H9 (cell line): ENCODE data around the gene WHAMM. TPM values are rescaled to one million over a fixed set of nuclear protein-coding genes. Genes with fewer than 3 reads are reported as not detected.

Source experiments
- DNase-seq: peaks from one replicate; pipeline ENCODE4 v3.0.0-alpha.2; 2017
- H2AFZ ChIP-seq: one replicate; pipeline ENCODE4 v1.6.1; 2013; ENCODE audit warnings: mild to moderate bottlenecking, low read length, control low read depth, moderate library complexity
- H2AK5ac ChIP-seq: 2 replicates; pipeline ENCODE4 v1.6.1; 2013; ENCODE audit warnings: low read length, control low read depth, mixed read lengths; ENCODE audit not compliant: insufficient read length
- H2BK120ac ChIP-seq: one replicate; pipeline ENCODE4 v1.6.1; 2013; ENCODE audit warnings: low read depth, mild to moderate bottlenecking, low read length, control low read depth, inconsistent platforms; ENCODE audit not compliant: poor library complexity, severe bottlenecking
- H2BK12ac ChIP-seq: 2 replicates; pipeline ENCODE4 v1.6.1; 2013; ENCODE audit warnings: low read length, control low read depth, mixed read lengths, low read depth; ENCODE audit not compliant: insufficient read length
- H2BK15ac ChIP-seq: 2 replicates; pipeline ENCODE4 v1.6.1; 2013; ENCODE audit warnings: low read depth, low read length, control low read depth
- H2BK20ac ChIP-seq: one replicate; pipeline ENCODE4 v1.6.1; 2013; ENCODE audit warnings: low read depth, mild to moderate bottlenecking, low read length, control low read depth, inconsistent platforms; ENCODE audit not compliant: poor library complexity, severe bottlenecking
- H2BK5ac ChIP-seq: 2 replicates; pipeline ENCODE4 v1.6.1; 2013; ENCODE audit warnings: low read length, control low read depth, mixed read lengths; ENCODE audit not compliant: insufficient read length
- H3K14ac ChIP-seq: 2 replicates; pipeline ENCODE4 v1.6.1; 2013; ENCODE audit warnings: low read length, control low read depth; ENCODE audit not compliant: insufficient read depth
- H3K18ac ChIP-seq: 2 replicates; pipeline ENCODE4 v1.6.1; 2013; ENCODE audit warnings: low read depth, mild to moderate bottlenecking, mixed read lengths, low read length, control low read depth; ENCODE audit not compliant: insufficient read length
- H3K23ac ChIP-seq: 2 replicates; pipeline ENCODE4 v1.6.1; 2013; ENCODE audit warnings: low read length, control low read depth, mixed read lengths, low read depth; ENCODE audit not compliant: insufficient read length
- H3K23me2 ChIP-seq: 2 replicates; pipeline ENCODE4 v1.6.1; 2013; ENCODE audit warnings: low read depth, mild to moderate bottlenecking, mixed read lengths, low read length, control low read depth; ENCODE audit not compliant: insufficient read length, poor library complexity, severe bottlenecking
- H3K27ac ChIP-seq: 2 replicates; pipeline ENCODE4 v1.5.1; 2013; ENCODE audit warnings: low read length, control low read depth, mixed read lengths, low read depth; ENCODE audit not compliant: insufficient read length
- H3K27me3 ChIP-seq: 2 replicates; pipeline ENCODE4 v1.6.1; 2013; ENCODE audit warnings: low read length, control low read depth, inconsistent platforms; ENCODE audit not compliant: insufficient read depth
- H3K4ac ChIP-seq: 2 replicates; pipeline ENCODE4 v1.6.1; 2013; ENCODE audit warnings: low read depth, mild to moderate bottlenecking, control low read depth, inconsistent platforms, low read length, moderate library complexity
- H3K4me1 ChIP-seq: 2 replicates; pipeline ENCODE4 v1.6.1; 2013; ENCODE audit warnings: low read length, control low read depth, inconsistent platforms; ENCODE audit not compliant: insufficient read depth
- H3K4me2 ChIP-seq: 2 replicates; pipeline ENCODE4 v1.6.1; 2013; ENCODE audit warnings: low read length, control low read depth, mixed read lengths; ENCODE audit not compliant: insufficient read length, insufficient read depth
- H3K56ac ChIP-seq: 2 replicates; pipeline ENCODE4 v1.6.1; 2013; ENCODE audit warnings: low read depth, mild to moderate bottlenecking, mixed read lengths, low read length, control low read depth; ENCODE audit not compliant: insufficient read length
- H3K79me1 ChIP-seq: 2 replicates; pipeline ENCODE4 v1.6.1; 2013; ENCODE audit warnings: low read depth, mild to moderate bottlenecking, moderate library complexity, low read length, control low read depth, inconsistent platforms; ENCODE audit not compliant: insufficient read depth, poor library complexity, severe bottlenecking
- H3K79me2 ChIP-seq: 2 replicates; pipeline ENCODE4 v1.6.1; 2013; ENCODE audit warnings: low read length, control low read depth, inconsistent platforms; ENCODE audit not compliant: insufficient read depth
- H3K9ac ChIP-seq: 2 replicates; pipeline ENCODE4 v1.6.1; 2013; ENCODE audit warnings: low read length, control low read depth, mixed read lengths; ENCODE audit not compliant: insufficient read length; ENCODE audit errors: extremely low read depth
- H3K9me3 ChIP-seq: one replicate; pipeline ENCODE4 v1.6.1; 2013; ENCODE audit warnings: low read depth, low read length, inconsistent platforms; ENCODE audit not compliant: control insufficient read depth
- H3T11ph ChIP-seq: one replicate; pipeline ENCODE4 v1.6.1; 2013; ENCODE audit warnings: mild to moderate bottlenecking, low read length, control low read depth, inconsistent platforms
- H4K20me1 ChIP-seq: one replicate; pipeline ENCODE4 v1.6.1; 2013; ENCODE audit not compliant: control insufficient read depth, insufficient read length, insufficient read depth
- H4K5ac ChIP-seq: 2 replicates; pipeline ENCODE4 v1.6.1; 2013; ENCODE audit warnings: low read depth, mild to moderate bottlenecking, mixed read lengths, low read length, control low read depth; ENCODE audit not compliant: insufficient read length
- H4K8ac ChIP-seq: replicated peaks from 2 replicates; pipeline ENCODE4 v1.6.1; 2013; ENCODE audit warnings: low read length, control low read depth, mixed read lengths, low read depth; ENCODE audit not compliant: insufficient read length
- H4K91ac ChIP-seq: 2 replicates; pipeline ENCODE4 v1.6.1; 2013; ENCODE audit warnings: low read depth, mild to moderate bottlenecking, moderate library complexity, mixed read lengths, low read length, control low read depth; ENCODE audit not compliant: insufficient read length
- H3K27ac Mint-ChIP-seq, 3 experiments: 2 replicates in 2 of 3; 3 replicates in 1 of 3; pipeline ENCODE4 v1.8.0; 2020 to 2021; ENCODE audit warnings: mixed read lengths in 3 of 3, mild to moderate bottlenecking in 1 of 3, moderate library complexity in 1 of 3
- H3K27me3 Mint-ChIP-seq: 2 replicates; pipeline ENCODE4 v1.8.0; 2021; ENCODE audit warnings: low read depth, mild to moderate bottlenecking, moderate library complexity, mixed read lengths
- H3K36me3 Mint-ChIP-seq, 3 experiments: 2 replicates in 2 of 3; 3 replicates in 1 of 3; pipeline ENCODE4 v1.8.0; 2020 to 2021; ENCODE audit warnings: low read depth in 3 of 3, mixed read lengths in 3 of 3; ENCODE audit not compliant: insufficient read depth in 1 of 3
- H3K4me1 Mint-ChIP-seq, 2 experiments: 2 replicates each; pipeline ENCODE4 v1.8.0; 2020; ENCODE audit warnings: mixed read lengths in 2 of 2
- H3K4me3 Mint-ChIP-seq, 2 experiments: 2 replicates in 1 of 2; 3 replicates in 1 of 2; pipeline ENCODE4 v1.8.0; 2020 to 2021; ENCODE audit warnings: mild to moderate bottlenecking in 2 of 2, mixed read lengths in 2 of 2, moderate library complexity in 1 of 2
- H3K9me3 Mint-ChIP-seq, 2 experiments: 2 replicates in 1 of 2; 3 replicates in 1 of 2; pipeline ENCODE4 v1.8.0; 2020; ENCODE audit warnings: mild to moderate bottlenecking in 2 of 2, mixed read lengths in 2 of 2, moderate library complexity in 1 of 2
- WGBS: extraction: QIAGEN DNeasy Blood & Tissue Kit; methylation state at CpG from one replicate; pipeline ENCODE4 v1.1.7; 2013; ENCODE audit warnings: missing lambda C conversion rate, low lambda C conversion rate, mixed read lengths; ENCODE audit not compliant: insufficient read length; ENCODE audit errors: extremely low coverage; 5-methylcytosine and 5-hydroxymethylcytosine counted together
- total RNA-seq: library from RNA; stranded (reverse); gene quantifications from 2 replicates; pipeline ENCODE4 v1.2.1, GENCODE V29; 2021
- TF ChIP-seq, protein P1 (sequence below): fragments of 200-600 bp; sonication (generic); conservative IDR thresholded peaks from 3 replicates; pipeline ENCODE4 v1.8.0; 2021; ENCODE audit warnings: antibody characterized with exemption, mild to moderate bottlenecking

The WHAMM gene
- total RNA-seq, 1 experiment from 2014 or later: 3.0 TPM

DNA sequence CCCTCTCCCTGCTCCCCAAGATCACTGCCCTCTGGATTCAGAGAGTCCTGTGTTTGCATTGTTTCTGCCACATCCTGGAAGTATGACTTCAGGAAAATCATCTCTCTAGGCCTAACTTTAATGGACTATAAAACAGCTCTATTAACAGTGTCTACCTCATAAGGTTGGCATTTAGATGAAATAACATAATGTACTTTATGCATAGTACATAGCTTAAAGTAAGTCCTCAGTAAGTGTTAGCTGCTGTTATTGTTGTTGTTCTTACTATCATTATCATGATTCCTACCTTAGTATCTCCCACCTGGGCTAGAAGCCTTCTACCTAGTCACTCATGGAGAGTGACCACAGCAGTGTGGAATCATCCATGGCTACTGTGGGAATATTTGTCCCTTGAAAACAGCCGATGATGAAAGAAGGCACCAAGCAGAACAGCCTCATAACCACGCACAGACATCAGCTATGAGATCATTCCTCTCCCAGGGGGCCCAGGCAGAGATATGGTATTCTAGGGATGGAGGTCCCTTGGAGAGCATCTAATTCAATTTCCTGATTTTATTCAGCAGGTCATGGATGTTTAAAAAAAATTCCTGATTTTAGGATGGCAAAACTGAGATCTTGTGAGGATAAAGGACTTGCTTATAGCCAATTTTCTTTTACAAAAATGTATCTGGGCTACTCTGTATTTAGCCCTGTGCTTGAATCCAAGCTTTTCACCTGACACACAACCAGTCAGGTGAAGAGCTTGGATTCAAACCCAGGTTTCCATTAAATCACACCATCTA lies 5.4 kb upstream of the WHAMM start:
- H3K23me2 ChIP-seq: no peaks in the 10 kb centered on the region
- TF ChIP-seq, protein P1, sequence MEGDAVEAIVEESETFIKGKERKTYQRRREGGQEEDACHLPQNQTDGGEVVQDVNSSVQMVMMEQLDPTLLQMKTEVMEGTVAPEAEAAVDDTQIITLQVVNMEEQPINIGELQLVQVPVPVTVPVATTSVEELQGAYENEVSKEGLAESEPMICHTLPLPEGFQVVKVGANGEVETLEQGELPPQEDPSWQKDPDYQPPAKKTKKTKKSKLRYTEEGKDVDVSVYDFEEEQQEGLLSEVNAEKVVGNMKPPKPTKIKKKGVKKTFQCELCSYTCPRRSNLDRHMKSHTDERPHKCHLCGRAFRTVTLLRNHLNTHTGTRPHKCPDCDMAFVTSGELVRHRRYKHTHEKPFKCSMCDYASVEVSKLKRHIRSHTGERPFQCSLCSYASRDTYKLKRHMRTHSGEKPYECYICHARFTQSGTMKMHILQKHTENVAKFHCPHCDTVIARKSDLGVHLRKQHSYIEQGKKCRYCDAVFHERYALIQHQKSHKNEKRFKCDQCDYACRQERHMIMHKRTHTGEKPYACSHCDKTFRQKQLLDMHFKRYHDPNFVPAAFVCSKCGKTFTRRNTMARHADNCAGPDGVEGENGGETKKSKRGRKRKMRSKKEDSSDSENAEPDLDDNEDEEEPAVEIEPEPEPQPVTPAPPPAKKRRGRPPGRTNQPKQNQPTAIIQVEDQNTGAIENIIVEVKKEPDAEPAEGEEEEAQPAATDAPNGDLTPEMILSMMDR: no peak
- H3K23ac ChIP-seq: no peak overlapping the region
- no peak overlapping the region for H4K5ac ChIP-seq
- no peak overlapping the region for H3K27ac Mint-ChIP-seq
- no peak overlapping the region for H3K56ac ChIP-seq
- H2BK20ac ChIP-seq: no peak overlapping the region
- peaks cover 46% of the 10 kb centered on the region for H3K27me3 Mint-ChIP-seq
- H3K9ac ChIP-seq: no peak overlapping the region
- H3K27me3 ChIP-seq: no peaks in the 10 kb centered on the region; the same call in 1 of the 2 replicates
- no peak overlapping the region for H3K14ac ChIP-seq
- H3K4me2 ChIP-seq: no peak overlapping the region
- H2AK5ac ChIP-seq: no peak overlapping the region
- H3K18ac ChIP-seq: no peak overlapping the region
- no peak overlapping the region for H3T11ph ChIP-seq
- no peak overlapping the region for H2BK15ac ChIP-seq
- H3K4ac ChIP-seq: no peak overlapping the region
- H2BK5ac ChIP-seq: no peak overlapping the region
- H3K79me2 ChIP-seq: no peaks in the 10 kb centered on the region
- H3K4me1 Mint-ChIP-seq: peaks cover 0 to 7% of the 10 kb centered on the region in 2 experiments; a peak in 2 of 4 replicates
- no peaks in the 10 kb centered on the region for H3K9me3 Mint-ChIP-seq
- no peaks in the 10 kb centered on the region for H3K36me3 Mint-ChIP-seq
- no peak overlapping the region for H2AFZ ChIP-seq
- no peak overlapping the region for H3K27ac ChIP-seq
- no peaks in the 10 kb centered on the region for H3K4me1 ChIP-seq
- no peak overlapping the region for H2BK12ac ChIP-seq
- no peak overlapping the region for H3K4me3 Mint-ChIP-seq
- H4K8ac ChIP-seq: no peak overlapping the region
- H3K9me3 ChIP-seq: no peaks in the 10 kb centered on the region
- no peaks in the 10 kb centered on the region for H3K79me1 ChIP-seq
- no peak for DNase-seq
- no peak overlapping the region for H4K91ac ChIP-seq
- no CpG with 5 or more reads among the region's 2 CpGs for WGBS
- no peak overlapping the region for H2BK120ac ChIP-seq
- H4K20me1 ChIP-seq: no peaks in the 10 kb centered on the region
